K562 (cell line): ENCODE measurements around the gene C13orf42. TPM values are rescaled to one million over a fixed set of nuclear protein-coding genes. Genes with fewer than 3 reads are reported as not detected.

Source experiments
- ATAC-seq: fragments of 200-7000 bp; cut with Tn5 transposase; 3 replicates; pipeline ENCODE4 v1.9.1; 2020; ENCODE audit warnings: moderate library complexity
- BruUV-seq: library from RNA; stranded (reverse); fragments of 400-500 nt; replicated peaks from 2 replicates; lab custom pipeline; 2021; lab: Mats Ljungman, UMichigan
- CTCF ChIA-PET: fragments of 300-600 bp; formaldehyde crosslinking; extraction: SDS; loops from one replicate; lab custom pipeline; 2021; ENCODE audit warnings: low intra/inter-chr PET ratio; lab: Yijun Ruan, JAX
- POLR2A ChIA-PET: fragments of 300-600, 350-650 bp; sonication (Branson Sonifier 250); formaldehyde crosslinking; extraction: SDS; loops from one replicate; lab custom pipeline; 2021; ENCODE audit warnings: antibody characterized with exemption, inconsistent platforms; lab: Yijun Ruan, JAX
- DNase-seq, 4 experiments: peaks; one replicate each; pipeline versions ENCODE4 v3.0.0 to v3.0.0-alpha.2; 2011 to 2018; ENCODE audit warnings: low spot score in 3 of 4, mixed read lengths in 3 of 4; ENCODE audit errors: extremely low read depth in 1 of 4
- FAIRE-seq: peaks from 2 replicates; lab custom pipeline; 2011; peaks lifted over from hg19 to GRCh38; lab: Jason Lieb, UNC
- H2AFZ ChIP-seq: 2 replicates; pipeline ENCODE4 v1.6.0; 2011; ENCODE audit warnings: low read depth, low read length, control low read depth, inconsistent platforms
- H3K27ac ChIP-seq: fragments of 200-600 bp; 3 replicates; pipeline ENCODE4 v1.8.0; 2011; ENCODE audit warnings: low read depth, mild to moderate bottlenecking, control low read depth, inconsistent platforms, low read length, moderate library complexity, mixed read lengths; ENCODE audit errors: extremely low read depth
- H3K27me3 ChIP-seq, 2 experiments: fragments of 300-600 bp in 1 of 2; 2 replicates in 1 of 2; 3 replicates in 1 of 2; pipeline versions ENCODE4 v1.6.0 to v1.8.0; 2011; ENCODE audit warnings: inconsistent platforms in 2 of 2, low read length in 2 of 2, mild to moderate bottlenecking in 1 of 2, mixed read lengths in 1 of 2, moderate library complexity in 1 of 2; ENCODE audit not compliant: control insufficient read depth in 2 of 2, insufficient read depth in 2 of 2
- H3K36me3 ChIP-seq: fragments of 300-600 bp; 3 replicates; pipeline ENCODE4 v1.8.0; 2011; ENCODE audit warnings: mild to moderate bottlenecking, low read length, inconsistent platforms; ENCODE audit not compliant: control insufficient read depth, insufficient read depth
- H3K4me1 ChIP-seq, 2 experiments: fragments of 200-600 bp in 1 of 2; replicated peaks in 1 of 2; 2 replicates in 1 of 2; 3 replicates in 1 of 2; pipeline versions ENCODE4 v1.5.1 to v1.8.0; 2011; ENCODE audit warnings: inconsistent platforms in 2 of 2, low read length in 2 of 2, mild to moderate bottlenecking in 1 of 2, mixed read lengths in 1 of 2, moderate library complexity in 1 of 2; ENCODE audit not compliant: control insufficient read depth in 2 of 2, insufficient read depth in 2 of 2
- H3K4me2 ChIP-seq: 2 replicates; pipeline ENCODE4 v1.6.1; 2011; ENCODE audit warnings: low read length, control low read depth, inconsistent platforms, mixed read lengths; ENCODE audit not compliant: insufficient read depth
- H3K4me3 ChIP-seq: fragments of 200-600 bp; sonication (generic), shearing (Covaris generic); 2 replicates; pipeline ENCODE4 v1.5.1; 2016; ENCODE audit warnings: control low read depth, inconsistent platforms
- H3K79me2 ChIP-seq: fragments of 200-600 bp; 3 replicates; pipeline ENCODE4 v1.8.0; 2011; ENCODE audit warnings: low read length, inconsistent platforms; ENCODE audit not compliant: control insufficient read depth, insufficient read depth
- H3K9ac ChIP-seq, 2 experiments: 2 replicates each; pipeline versions ENCODE4 v1.6.0 to v1.6.1; 2011; ENCODE audit warnings: low read depth in 2 of 2, low read length in 2 of 2, control low read depth in 1 of 2, inconsistent platforms in 1 of 2, mild to moderate bottlenecking in 1 of 2, mixed read lengths in 1 of 2; ENCODE audit not compliant: insufficient read depth in 1 of 2
- H3K9me1 ChIP-seq: one replicate; pipeline ENCODE4 v1.6.0; 2011; ENCODE audit warnings: inconsistent platforms, mild to moderate bottlenecking, low read length, moderate library complexity; ENCODE audit not compliant: control insufficient read depth, insufficient read depth
- H3K9me3 ChIP-seq: replicated peaks from 2 replicates; pipeline ENCODE4 v1.5.1; 2011; ENCODE audit warnings: low read depth, low read length, inconsistent platforms; ENCODE audit not compliant: control insufficient read depth, insufficient read depth
- H4K20me1 ChIP-seq: replicated peaks from 2 replicates; pipeline ENCODE4 v1.6.1; 2011; ENCODE audit warnings: low read length, inconsistent platforms, mixed read lengths; ENCODE audit not compliant: control insufficient read depth, insufficient read depth
- ASH1L ChIP-seq: fragments of 450-650 bp; IDR thresholded peaks from 2 replicates; pipeline ENCODE4 v1.6.1; 2018; ENCODE audit warnings: borderline replicate concordance, mild to moderate bottlenecking, low read depth; ENCODE audit not compliant: partially characterized antibody
- DEAF1 ChIP-seq: fragments of 450-650 bp; formaldehyde crosslinking; IDR thresholded peaks from 2 replicates; pipeline ENCODE4 v1.4.0; 2020; ENCODE audit warnings: mild to moderate bottlenecking, moderate library complexity
- DIDO1 ChIP-seq: fragments of 450-650 bp; IDR thresholded peaks from 2 replicates; pipeline ENCODE4 v1.6.1; 2016; ENCODE audit warnings: low read depth, missing biosample characterization, missing genetic modification characterization
- JUN ChIP-seq, 2 experiments: sonication (generic) in 1 of 2; formaldehyde crosslinking in 1 of 2; IDR thresholded peaks; 2 replicates each; pipeline versions ENCODE4 v1.6.1 to v1.8.0; 2012 to 2022; ENCODE audit warnings: borderline replicate concordance in 2 of 2, mild to moderate bottlenecking in 2 of 2, improper control_type of control experiment in 1 of 2, low read depth in 1 of 2, low read length in 1 of 2, missing genetic modification reagents in 1 of 2
- MED1 ChIP-seq: sonication (generic); formaldehyde crosslinking; IDR thresholded peaks from 2 replicates; pipeline ENCODE4 v1.8.1; 2023; ENCODE audit warnings: missing genetic modification reagents, borderline replicate concordance
- NCOA1 ChIP-seq: fragments of 450-650 bp; IDR thresholded peaks from 2 replicates; pipeline ENCODE4 v1.6.1; 2016; ENCODE audit warnings: low read depth
- PHF8 ChIP-seq: fragments of 200-600 bp; sonication (generic); IDR thresholded peaks from 2 replicates; pipeline ENCODE4 v1.6.1; 2012; ENCODE audit warnings: mixed run types, mild to moderate bottlenecking, inconsistent platforms, low read length, moderate library complexity, borderline replicate concordance
- PML ChIP-seq: IDR thresholded peaks from 2 replicates; pipeline ENCODE4 v1.6.1; 2012; ENCODE audit warnings: low read length, inconsistent platforms
- RAD21 ChIP-seq, 2 experiments: fragments of 250-450 bp in 1 of 2; fragments of 450-650 bp in 1 of 2; sonication (Bioruptor Pico) in 1 of 2; formaldehyde crosslinking in 1 of 2; IDR thresholded peaks in 1 of 2; conservative IDR thresholded peaks in 1 of 2; 2 replicates each; pipeline versions ENCODE4 v1.4.0 to v1.8.0; 2020 to 2022; ENCODE audit warnings: mild to moderate bottlenecking in 2 of 2, moderate library complexity in 1 of 2
- ZNF212 ChIP-seq: fragments of 450-650 bp; formaldehyde crosslinking; IDR thresholded peaks from 2 replicates; pipeline ENCODE4 v1.4.0; 2020; ENCODE audit warnings: mild to moderate bottlenecking
- ZNF507 ChIP-seq: conservative IDR thresholded peaks from 2 replicates; pipeline ENCODE4 v1.6.1; 2017; ENCODE audit warnings: missing genetic modification characterization, missing compliant biosample characterization
- ZNF75A ChIP-seq: fragments of 450-650 bp; formaldehyde crosslinking; IDR thresholded peaks from 2 replicates; pipeline ENCODE4 v1.4.0; 2020; ENCODE audit warnings: mild to moderate bottlenecking
- ZNF79 ChIP-seq: fragments of 250-450 bp; sonication (Bioruptor Pico); IDR thresholded peaks from 2 replicates; pipeline ENCODE4 v1.4.0; 2020; ENCODE audit warnings: low read depth, mild to moderate bottlenecking, moderate library complexity
- WGBS: fragments of 100-300 bp; shearing (Covaris generic); methylation state at CpG from one replicate; pipeline ENCODE4 v1.1.6; 2016; ENCODE audit warnings: low coverage, mixed read lengths; ENCODE audit not compliant: insufficient coverage; ENCODE audit errors: missing lambda C conversion rate; 5-methylcytosine and 5-hydroxymethylcytosine counted together
- in situ Hi-C: fragments of 300-500 bp; cut with MboI; formaldehyde crosslinking; loops from 4 replicates; pipeline ENCODE4 v1.15.0; 2018; ENCODE audit warnings: inconsistent platforms, mixed read lengths
- intact Hi-C: fragments of 100-400 bp; cut with micrococcal nuclease; formaldehyde crosslinking; loops from 2 replicates; pipeline ENCODE4 v1.14.2; 2022
- polyA plus RNA-seq, 8 experiments: library from polyadenylated mRNA; depleted of rRNA in 4 of 8; stranded (reverse) in 5 of 8; unstranded in 3 of 8; fragments of >200 nt; fragmentation: Nextera tagmentation in 2 of 8; fragmentation: Illumina TruSeq in 1 of 8; extraction: Ambion mirVana in 2 of 8; extraction: Trizol in 1 of 8; gene quantifications; 2 replicates each; pipeline versions ENCODE4 v1.2.1 to v1.2.3, GENCODE V29; 2011 to 2014; ENCODE audit warnings: inconsistent platforms in 1 of 8, missing spikeins in 1 of 8
- total RNA-seq, 7 experiments: library from RNA; depleted of rRNA in 6 of 7; stranded (reverse); fragments of >200 nt in 6 of 7; fragmentation: Illumina TruSeq in 2 of 7; extraction: Trizol in 2 of 7; gene quantifications; 2 replicates each; pipeline versions ENCODE4 v1.2.1 to v1.2.3, GENCODE V29; 2011 to 2021; ENCODE audit warnings: low replicate concordance in 1 of 7
- TF ChIP-seq, protein P1 (sequence below): fragments of 250-450 bp; sonication (Bioruptor Pico); IDR thresholded peaks from 2 replicates; pipeline ENCODE4 v1.9.0; 2021; ENCODE audit warnings: mild to moderate bottlenecking
- TF ChIP-seq, protein P2 (sequence below), 3 experiments: IDR thresholded peaks in 2 of 3; conservative IDR thresholded peaks in 1 of 3; 2 replicates each; pipeline ENCODE4 v1.5.1; 2011 to 2012; ENCODE audit warnings: low read length in 3 of 3, mild to moderate bottlenecking in 3 of 3, control low read depth in 2 of 3, improper control_type of control experiment in 1 of 3, inconsistent platforms in 1 of 3, low read depth in 1 of 3, mixed read lengths in 1 of 3, moderate library complexity in 1 of 3; ENCODE audit not compliant: insufficient read depth in 2 of 3

C13orf42 gene
- total and polyA plus RNA-seq, 9 of the 15 experiments (the other 6 are each of a cell fraction or from before 2014, with no cell fraction given) = 0.18 TPM; not detected in 8

GRCh38 chr13:51148952-51149573 is 38.0 kb upstream of the C13orf42 start:
- Histone ChIP-seq H3K27ac (no peak overlapping the region), H3K4me2 (no peak overlapping the region), H3K9ac (no peak overlapping the region), H3K9me1 (no peaks in the 10 kb centered on the region), H4K20me1 (no peaks in the 10 kb centered on the region), H3K27me3 (peaks cover 4 to 18% of the 10 kb centered on the region in 2 experiments; a peak in 4 of 5 replicates), H3K4me3 (no peak overlapping the region), H2AFZ (no peak overlapping the region), H3K79me2 (no peaks in the 10 kb centered on the region), H3K9me3 (no peaks in the 10 kb centered on the region), H3K36me3 (no peaks in the 10 kb centered on the region), H3K4me1 (no peaks in the 10 kb centered on the region; a peak in 1 of 5 replicates)
- peak; percentile 42; the same call in 1 of the 3 replicates for ATAC-seq
- no peak for FAIRE-seq
- in situ Hi-C loops (loop anchor here (25.0 kb wide), 1 partner anchor 988 kb away; the partner anchor contains the start of gene NEK5), intact Hi-C loops (loop anchor here (2.0 kb wide), 1 partner anchor 138 kb away; no protein-coding TSS in a partner anchor)
- 0% methylated on average over 2 of the region's 4 CpGs for WGBS
- CTCF ChIA-PET = interaction anchor here (0.7 kb wide), 1 partner anchor 23 kb away, joined by 9 read pairs; no protein-coding TSS in a partner anchor
- POLR2A ChIA-PET = no interaction called here
- DNase-seq = peak in 1 of 4 experiments; percentile 9
- BruUV-seq = no TSS peak
- TF ChIP-seq RAD21 (CRISPR knock-in tag; conservative IDR thresholded peaks at IDR 0.05 in 1 of 2, IDR thresholded peaks at IDR 0.05 in 1 of 2) = peak; percentile 54 to 55
- no peak for TF ChIP-seq ZNF212 (CRISPR knock-in tag)
- no peak for TF ChIP-seq MED1
- TF ChIP-seq, protein P1, sequence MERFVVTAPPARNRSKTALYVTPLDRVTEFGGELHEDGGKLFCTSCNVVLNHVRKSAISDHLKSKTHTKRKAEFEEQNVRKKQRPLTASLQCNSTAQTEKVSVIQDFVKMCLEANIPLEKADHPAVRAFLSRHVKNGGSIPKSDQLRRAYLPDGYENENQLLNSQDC (CRISPR knock-in tag) = no peak
- no peak for TF ChIP-seq NCOA1
- TF ChIP-seq ZNF75A (CRISPR knock-in tag) = no peak
- no peak for TF ChIP-seq DIDO1 (tag)
- TF ChIP-seq ASH1L = no peak
- TF ChIP-seq DEAF1 = peak; percentile 27; the same call in 1 of the 2 replicates
- no peak for TF ChIP-seq ZNF79 (CRISPR knock-in tag)
- TF ChIP-seq JUN (IDR thresholded peaks at IDR 0.05; ENCODE audit: borderline replicate concordance, low read depth, low read length) = no peak
- TF ChIP-seq JUN (CRISPR knock-in tag; IDR thresholded peaks at IDR 0.05; ENCODE audit: borderline replicate concordance) = no peak
- TF ChIP-seq PHF8 = no peak
- TF ChIP-seq ZNF507 = no peak
- no peak for TF ChIP-seq PML
- TF ChIP-seq, protein P2, sequence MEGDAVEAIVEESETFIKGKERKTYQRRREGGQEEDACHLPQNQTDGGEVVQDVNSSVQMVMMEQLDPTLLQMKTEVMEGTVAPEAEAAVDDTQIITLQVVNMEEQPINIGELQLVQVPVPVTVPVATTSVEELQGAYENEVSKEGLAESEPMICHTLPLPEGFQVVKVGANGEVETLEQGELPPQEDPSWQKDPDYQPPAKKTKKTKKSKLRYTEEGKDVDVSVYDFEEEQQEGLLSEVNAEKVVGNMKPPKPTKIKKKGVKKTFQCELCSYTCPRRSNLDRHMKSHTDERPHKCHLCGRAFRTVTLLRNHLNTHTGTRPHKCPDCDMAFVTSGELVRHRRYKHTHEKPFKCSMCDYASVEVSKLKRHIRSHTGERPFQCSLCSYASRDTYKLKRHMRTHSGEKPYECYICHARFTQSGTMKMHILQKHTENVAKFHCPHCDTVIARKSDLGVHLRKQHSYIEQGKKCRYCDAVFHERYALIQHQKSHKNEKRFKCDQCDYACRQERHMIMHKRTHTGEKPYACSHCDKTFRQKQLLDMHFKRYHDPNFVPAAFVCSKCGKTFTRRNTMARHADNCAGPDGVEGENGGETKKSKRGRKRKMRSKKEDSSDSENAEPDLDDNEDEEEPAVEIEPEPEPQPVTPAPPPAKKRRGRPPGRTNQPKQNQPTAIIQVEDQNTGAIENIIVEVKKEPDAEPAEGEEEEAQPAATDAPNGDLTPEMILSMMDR (IDR thresholded peaks at IDR 0.05 in 2 of 3, conservative IDR thresholded peaks at IDR 0.05 in 1 of 3; ENCODE audit: insufficient read depth in 2 of 3, low read depth in 1 of 3, low read length in 3 of 3) = peak in 2 of 3 experiments; percentile 16 to 56; a peak in 4 of 6 replicates
